Left renal cortex interstitium (tissue), 4 donors: ENCODE data around the gene UBL3. TPM values are rescaled to one million over a fixed set of nuclear protein-coding genes. Genes with fewer than 3 reads are reported as not detected.

Experiments used
- DNase-seq, 4 donors: peaks; one replicate each; pipeline ENCODE4 v3.0.0-alpha.2; 2013; ENCODE audit warnings: low read depth in 4 of 4, low spot score in 2 of 4, missing footprints in 1 of 4
- polyA plus RNA-seq, 4 donors: library from polyadenylated mRNA; unstranded; fragments of 120-200 nt; gene quantifications; one replicate each; pipeline ENCODE4 v1.2.1, GENCODE V29; 2013; ENCODE audit not compliant: insufficient read length in 4 of 4

The UBL3 gene
- polyA plus RNA-seq, 4 donors: 38.4 to 51.3 (median 45.4) TPM

GRCh38 chr13:29716493-29716892, 133.9 kb downstream of the UBL3 start:
- DNase-seq: no peak
